Fibroblast of the aortic adventitia (primary cell): ENCODE data around the gene TACSTD2. TPM values are rescaled to one million over a fixed set of nuclear protein-coding genes. Genes with fewer than 3 reads are reported as not detected.
"Not testable (repeated sequence)": the region's sequence is repeated elsewhere in the genome, so short reads cannot be mapped to it uniquely, and the experiment has no call there.

Experiments
- DNase-seq: peaks from one replicate; pipeline ENCODE4 v3.0.0-alpha.2; 2010; ENCODE audit warnings: low read depth
- H3K4me3 ChIP-seq: 2 replicates; pipeline ENCODE4 v1.5.1; 2011; ENCODE audit warnings: low read depth, mild to moderate bottlenecking, control low read depth, low read length, moderate library complexity
- total RNA-seq: library from RNA; depleted of rRNA; stranded (reverse); fragments of >200 nt; gene quantifications from 2 replicates; pipeline ENCODE4 v1.2.3, GENCODE V29; 2012; ENCODE audit warnings: low replicate concordance
- TF ChIP-seq, protein P1 (sequence below): IDR thresholded peaks from 2 replicates; pipeline ENCODE4 v1.5.1; 2011; ENCODE audit warnings: mild to moderate bottlenecking, low read length, control low read depth, inconsistent platforms; ENCODE audit not compliant: insufficient read depth

Gene TACSTD2
- total RNA-seq, 1 donor = 0.36 TPM

DNA sequence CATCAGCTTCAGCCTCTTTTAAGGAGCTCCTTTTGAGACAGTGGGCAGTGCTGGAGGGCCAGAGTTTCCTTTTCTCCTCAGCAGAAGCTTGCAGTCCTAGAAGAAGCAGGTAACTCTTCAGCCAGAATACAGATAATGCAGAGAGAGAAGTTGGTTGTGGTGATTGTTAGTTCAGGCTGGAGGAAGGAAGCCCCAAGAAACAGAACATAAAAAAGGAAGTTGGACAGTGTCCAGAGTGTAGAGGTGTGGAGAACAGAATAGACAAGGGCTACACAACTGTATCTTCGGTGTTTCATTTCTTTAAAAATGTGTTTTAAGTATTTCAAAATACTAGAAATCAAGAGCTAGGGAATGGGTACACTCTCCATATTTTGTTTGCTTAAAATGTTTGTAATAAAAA, 6.4 kb upstream of the TACSTD2 start:
- DNase-seq = no peak
- no peak overlapping the region for H3K4me3 ChIP-seq
- TF ChIP-seq, protein P1, sequence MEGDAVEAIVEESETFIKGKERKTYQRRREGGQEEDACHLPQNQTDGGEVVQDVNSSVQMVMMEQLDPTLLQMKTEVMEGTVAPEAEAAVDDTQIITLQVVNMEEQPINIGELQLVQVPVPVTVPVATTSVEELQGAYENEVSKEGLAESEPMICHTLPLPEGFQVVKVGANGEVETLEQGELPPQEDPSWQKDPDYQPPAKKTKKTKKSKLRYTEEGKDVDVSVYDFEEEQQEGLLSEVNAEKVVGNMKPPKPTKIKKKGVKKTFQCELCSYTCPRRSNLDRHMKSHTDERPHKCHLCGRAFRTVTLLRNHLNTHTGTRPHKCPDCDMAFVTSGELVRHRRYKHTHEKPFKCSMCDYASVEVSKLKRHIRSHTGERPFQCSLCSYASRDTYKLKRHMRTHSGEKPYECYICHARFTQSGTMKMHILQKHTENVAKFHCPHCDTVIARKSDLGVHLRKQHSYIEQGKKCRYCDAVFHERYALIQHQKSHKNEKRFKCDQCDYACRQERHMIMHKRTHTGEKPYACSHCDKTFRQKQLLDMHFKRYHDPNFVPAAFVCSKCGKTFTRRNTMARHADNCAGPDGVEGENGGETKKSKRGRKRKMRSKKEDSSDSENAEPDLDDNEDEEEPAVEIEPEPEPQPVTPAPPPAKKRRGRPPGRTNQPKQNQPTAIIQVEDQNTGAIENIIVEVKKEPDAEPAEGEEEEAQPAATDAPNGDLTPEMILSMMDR = no peak

DNA sequence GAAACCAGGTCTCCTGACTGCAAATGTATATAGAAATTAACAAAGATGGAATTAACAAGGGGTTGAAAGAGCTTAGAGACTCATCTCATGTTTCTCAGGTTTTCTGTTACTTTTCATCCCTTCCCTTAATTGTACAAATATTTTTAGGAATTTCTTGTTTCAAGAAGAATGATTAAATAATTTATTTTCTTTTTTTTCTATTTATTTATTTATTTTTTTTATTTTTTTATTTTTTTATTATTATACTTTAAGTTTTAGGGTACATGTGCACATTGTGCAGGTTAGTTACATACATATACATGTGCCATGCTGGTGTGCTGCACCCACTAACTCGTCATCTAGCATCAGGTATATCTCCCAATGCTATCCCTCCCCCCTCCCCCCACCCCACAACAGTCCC, 5.1 kb upstream of the TACSTD2 start:
- H3K4me3 ChIP-seq, DNase-seq: not testable (repeated sequence)

DNA sequence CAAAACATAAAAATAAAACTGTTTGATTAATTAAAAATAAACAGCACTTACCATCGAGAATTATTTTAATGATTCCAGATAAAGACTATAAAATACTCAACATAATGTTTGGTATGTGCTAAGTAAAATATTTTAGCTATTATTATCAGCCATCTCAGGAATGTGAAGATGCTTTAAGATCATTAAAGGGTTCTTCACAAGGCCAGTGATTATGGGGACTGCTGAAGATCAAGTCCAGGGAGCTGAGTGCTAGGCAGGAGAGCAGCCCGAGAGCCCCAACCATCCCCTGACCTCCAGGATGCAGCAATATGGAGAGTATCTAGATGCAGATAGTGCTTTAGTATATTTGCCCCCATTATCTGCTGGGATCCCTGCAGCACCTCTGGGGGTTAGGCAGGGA, 4.6 kb upstream of the TACSTD2 start:
- TF ChIP-seq, protein P1 = no peak
- H3K4me3 ChIP-seq = no peak overlapping the region
- DNase-seq = no peak

DNA sequence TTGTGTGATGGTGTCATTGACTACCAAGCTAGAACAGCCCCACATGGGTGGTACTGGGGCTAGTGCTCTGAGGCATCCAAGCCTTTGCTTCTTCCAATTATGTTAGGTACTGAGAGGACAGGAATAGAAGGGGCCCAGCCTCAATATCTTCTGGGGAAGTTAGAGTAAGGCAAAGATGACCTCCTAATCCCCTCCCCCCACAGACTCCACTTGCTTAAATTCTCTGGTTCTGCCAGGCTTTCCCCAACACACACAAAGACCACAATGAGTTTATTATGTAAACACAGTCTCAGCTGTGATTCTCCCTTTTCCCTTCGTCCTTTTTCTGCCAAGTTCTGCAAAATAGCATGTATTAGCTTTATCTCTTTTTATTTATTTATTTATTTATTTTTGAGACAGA, 3.1 kb upstream of the TACSTD2 start:
- no peak for DNase-seq
- no peak overlapping the region for H3K4me3 ChIP-seq
- TF ChIP-seq, protein P1 = no peak

DNA sequence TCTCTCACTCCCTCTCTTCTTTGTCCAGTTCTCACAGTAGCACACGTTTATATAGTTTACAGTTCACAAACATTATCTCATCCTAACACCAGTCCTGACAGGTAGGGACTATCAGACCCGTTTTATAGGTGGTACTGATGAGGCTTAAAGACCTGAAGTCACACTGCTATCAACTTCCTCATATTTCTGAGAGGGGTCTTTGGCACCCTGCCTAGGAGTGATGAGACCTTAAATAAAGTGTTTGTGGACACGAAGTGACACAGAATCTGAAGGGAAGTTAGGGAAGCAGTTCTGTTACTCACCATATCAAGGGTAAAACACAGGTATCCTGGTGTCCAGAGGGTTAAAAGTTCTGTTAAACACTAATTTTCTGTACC, 590 bp upstream of the TACSTD2 start:
- H3K4me3 ChIP-seq = no peak overlapping the region
- TF ChIP-seq, protein P1 = no peak
- no peak for DNase-seq

DNA sequence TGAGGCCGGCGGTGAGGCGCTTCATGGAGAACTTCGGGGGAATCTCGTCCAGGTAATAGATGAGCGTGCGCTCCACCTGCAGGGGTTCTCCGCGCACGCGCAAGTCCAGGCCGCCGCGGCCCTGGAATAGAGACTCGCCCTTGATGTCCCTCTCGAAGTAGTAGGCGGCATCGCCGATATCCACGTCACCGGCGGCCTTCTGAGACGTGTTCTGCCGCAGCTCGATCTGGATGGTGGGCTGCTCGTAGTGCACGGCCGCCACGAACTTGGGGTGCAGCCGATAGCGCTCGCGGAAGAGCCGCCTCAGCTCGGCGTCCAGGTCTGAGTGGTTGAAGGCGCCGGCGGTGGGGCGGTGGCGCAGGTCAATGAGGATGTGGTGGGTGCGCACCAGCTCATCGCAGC, 726 bp downstream of the TACSTD2 start:
- DNase-seq = no peak
- TF ChIP-seq, protein P1 = no peak
- peak overlapping the region; percentile 9 for H3K4me3 ChIP-seq

DNA sequence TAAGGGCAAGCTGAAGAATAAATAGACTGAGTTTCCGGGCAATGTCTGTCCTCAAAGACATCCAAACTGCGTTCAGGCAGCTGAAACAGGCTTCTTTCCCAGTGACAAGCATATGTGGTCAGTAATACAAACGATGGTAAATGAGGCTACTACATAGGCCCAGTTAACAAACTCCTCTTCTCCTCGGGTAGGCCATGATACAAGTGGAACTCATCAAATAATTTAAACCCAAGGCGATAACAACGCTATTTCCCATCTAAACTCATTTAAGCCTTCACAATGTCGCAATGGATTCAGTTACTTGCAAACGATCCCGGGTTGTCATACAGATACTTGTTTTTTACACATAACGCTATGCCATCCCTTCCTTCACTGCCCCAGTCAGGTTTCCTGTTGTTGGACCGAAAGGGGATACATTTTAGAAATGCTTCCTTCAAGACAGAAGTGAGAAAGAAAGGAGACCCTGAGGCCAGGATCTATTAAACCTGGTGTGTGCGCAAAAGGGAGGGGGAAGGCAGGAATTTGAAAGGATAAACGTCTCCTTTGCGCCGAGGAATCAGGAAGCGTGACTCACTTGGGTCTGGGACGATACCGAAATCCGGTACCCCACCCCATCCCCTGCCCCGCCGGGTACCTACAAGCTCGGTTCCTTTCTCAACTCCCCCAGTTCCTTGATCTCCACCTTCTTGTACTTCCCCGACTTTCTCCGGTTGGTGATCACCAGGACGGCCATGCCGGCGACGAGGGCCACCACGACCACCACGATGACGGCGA, 1.3 kb downstream of the TACSTD2 start:
- DNase-seq = no peak
- TF ChIP-seq, protein P1 = no peak
- H3K4me3 ChIP-seq = no peak overlapping the region
